Measurements from ENCODE around the gene HIP1R. TPM values are rescaled to one million over a fixed set of nuclear protein-coding genes. Genes with fewer than 3 reads are reported as not detected.

Gene HIP1R
- polyA plus RNA-seq, 3 donors from 2014 or later: 4.4 to 14.6 (median 5.1) TPM

DNA sequence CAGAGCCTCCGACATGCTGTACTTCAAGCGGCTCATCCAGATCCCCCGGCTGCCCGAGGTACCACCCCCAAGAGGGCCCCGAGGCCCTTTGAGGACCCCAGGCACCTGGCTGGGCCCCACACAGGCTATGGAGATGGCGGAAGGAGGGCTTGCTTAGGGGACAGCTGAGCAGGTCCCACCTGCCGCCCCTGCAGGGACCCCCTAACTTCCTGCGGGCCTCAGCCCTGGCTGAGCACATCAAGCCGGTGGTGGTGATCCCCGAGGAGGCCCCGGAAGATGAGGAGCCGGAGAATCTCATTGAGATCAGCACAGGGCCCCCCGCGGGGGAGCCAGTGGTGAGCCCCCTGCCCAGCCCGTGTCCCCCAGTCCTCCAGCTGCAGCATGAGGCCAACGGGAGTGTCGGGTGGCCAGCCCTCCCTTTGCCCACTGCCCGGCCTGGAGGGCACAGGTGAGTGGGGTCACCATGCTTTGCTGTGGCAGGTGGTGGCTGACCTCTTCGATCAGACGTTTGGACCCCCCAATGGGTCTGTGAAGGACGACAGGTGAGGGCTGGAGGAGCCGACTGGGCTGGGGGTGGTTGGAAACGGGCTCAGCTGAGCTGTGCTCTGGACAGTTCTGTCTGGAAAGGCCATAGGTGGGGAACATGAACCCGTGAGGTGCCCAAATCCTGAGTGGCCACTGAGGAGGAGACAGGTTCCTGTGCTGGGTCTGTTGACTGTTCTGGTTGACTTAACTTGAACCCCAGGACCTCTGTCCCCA lies 20.0 kb downstream of the HIP1R start:
- DNase-seq: no peak
- no peak overlapping the region for H3K27ac Mint-ChIP-seq

GRCh38 chr12:122855928-122856831 lies 20.9 kb downstream of the HIP1R start:
- Mint-ChIP-seq H3K36me3 (peaks cover 0 to 8% (median 7%) of the 10 kb centered on the region in 3 donors), H3K4me1 (peaks cover 0 to 9% of the 10 kb centered on the region in 2 donors), H3K9me3 (no peaks in the 10 kb centered on the region), H3K4me3 (no peak overlapping the region), H3K27me3 (ENCODE audit: low read depth in 3 of 3) (peaks cover 8 to 11% (median 9%) of the 10 kb centered on the region in 3 donors), H3K27ac (no peak overlapping the region)
- no peak for DNase-seq

More for the DNA sequence above, 20.0 kb downstream of the HIP1R start:
- peaks cover 0 to 6% of the 10 kb centered on the region in 2 donors for H3K4me1 Mint-ChIP-seq
- peaks cover 0 to 8% (median 7%) of the 10 kb centered on the region in 3 donors for H3K36me3 Mint-ChIP-seq
- H3K4me3 Mint-ChIP-seq: no peak overlapping the region
- no peaks in the 10 kb centered on the region for H3K9me3 Mint-ChIP-seq
- H3K27me3 Mint-ChIP-seq (ENCODE audit: low read depth in 3 of 3): peaks cover 6 to 11% (median 9%) of the 10 kb centered on the region in 3 donors

GRCh38 chr12:122856999-122857671 lies 21.9 kb downstream of the HIP1R start:
- H3K27ac Mint-ChIP-seq: peak overlapping the region in 2 of 6 donors; percentile 7 to 75
- no peak overlapping the region for H3K4me3 Mint-ChIP-seq
- no peaks in the 10 kb centered on the region for H3K9me3 Mint-ChIP-seq
- peaks cover 0 to 8% (median 7%) of the 10 kb centered on the region in 3 donors for H3K36me3 Mint-ChIP-seq
- no peak for DNase-seq
- peaks cover 0 to 9% of the 10 kb centered on the region in 2 donors for H3K4me1 Mint-ChIP-seq
- peaks cover 8 to 13% (median 9%) of the 10 kb centered on the region in 3 donors for H3K27me3 Mint-ChIP-seq (ENCODE audit: low read depth in 3 of 3)

GRCh38 chr12:122858171-122858570 lies 22.9 kb downstream of the HIP1R start:
- DNase-seq: no peak
- no peak overlapping the region for H3K4me3 Mint-ChIP-seq
- H3K9me3 Mint-ChIP-seq: no peaks in the 10 kb centered on the region
- no peak overlapping the region for H3K27ac Mint-ChIP-seq
- peaks cover 0 to 7% (median 3%) of the 10 kb centered on the region in 3 donors for H3K36me3 Mint-ChIP-seq
- H3K4me1 Mint-ChIP-seq: peaks cover 0 to 9% of the 10 kb centered on the region in 2 donors
- peaks cover 9 to 17% (median 10%) of the 10 kb centered on the region in 3 donors for H3K27me3 Mint-ChIP-seq (ENCODE audit: low read depth in 3 of 3)

- Mint-ChIP-seq H3K27ac (no peak overlapping the region), H3K36me3 (peaks cover 0 to 7% (median 3%) of the 10 kb centered on the region in 3 donors), H3K4me3 (no peak overlapping the region), H3K4me1 (peaks cover 0 to 9% of the 10 kb centered on the region in 2 donors), H3K9me3 (no peaks in the 10 kb centered on the region), H3K27me3 (ENCODE audit: low read depth in 3 of 3) (peaks cover 9 to 19% (median 10%) of the 10 kb centered on the region in 3 donors)
- DNase-seq: no peak
Measured at GRCh38 chr12:122858591-122859302, 23.5 kb downstream of the HIP1R start.

DNA sequence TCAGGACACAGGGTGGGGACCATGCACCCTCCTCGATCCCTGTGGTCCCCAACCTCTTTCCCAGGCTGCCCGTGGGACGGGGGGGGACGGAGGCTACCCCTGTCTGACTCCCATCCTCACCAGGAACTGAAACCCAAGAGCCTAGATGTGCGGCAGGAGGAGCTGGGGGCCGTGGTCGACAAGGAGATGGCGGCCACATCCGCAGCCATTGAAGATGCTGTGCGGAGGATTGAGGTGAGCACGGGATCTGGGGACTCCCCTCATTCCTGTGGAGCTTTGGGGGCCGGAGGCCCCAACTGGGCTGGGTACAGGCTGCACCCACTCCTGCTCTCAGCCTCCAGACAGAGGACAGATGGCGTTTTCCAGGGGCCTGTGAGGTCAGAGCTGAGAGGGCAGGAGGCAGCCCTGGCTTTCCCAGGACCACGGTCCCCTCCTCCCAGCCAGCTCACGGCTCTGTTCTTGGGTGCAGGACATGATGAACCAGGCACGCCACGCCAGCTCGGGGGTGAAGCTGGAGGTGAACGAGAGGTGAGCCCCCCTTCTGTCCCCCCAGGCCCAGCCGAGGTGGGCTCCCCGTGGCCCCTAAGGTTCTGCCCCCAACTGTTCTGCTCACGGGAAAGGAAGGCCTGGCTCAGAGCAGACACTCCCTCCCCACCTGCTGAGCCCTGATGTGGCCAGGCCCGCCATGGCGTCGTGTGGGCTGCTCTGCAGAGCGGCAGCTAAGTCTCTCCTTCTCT lies 24.2 kb downstream of the HIP1R start:
- H3K27ac Mint-ChIP-seq: peak overlapping the region in 1 of 6 donors; percentile 17
- no peak for DNase-seq

DNA sequence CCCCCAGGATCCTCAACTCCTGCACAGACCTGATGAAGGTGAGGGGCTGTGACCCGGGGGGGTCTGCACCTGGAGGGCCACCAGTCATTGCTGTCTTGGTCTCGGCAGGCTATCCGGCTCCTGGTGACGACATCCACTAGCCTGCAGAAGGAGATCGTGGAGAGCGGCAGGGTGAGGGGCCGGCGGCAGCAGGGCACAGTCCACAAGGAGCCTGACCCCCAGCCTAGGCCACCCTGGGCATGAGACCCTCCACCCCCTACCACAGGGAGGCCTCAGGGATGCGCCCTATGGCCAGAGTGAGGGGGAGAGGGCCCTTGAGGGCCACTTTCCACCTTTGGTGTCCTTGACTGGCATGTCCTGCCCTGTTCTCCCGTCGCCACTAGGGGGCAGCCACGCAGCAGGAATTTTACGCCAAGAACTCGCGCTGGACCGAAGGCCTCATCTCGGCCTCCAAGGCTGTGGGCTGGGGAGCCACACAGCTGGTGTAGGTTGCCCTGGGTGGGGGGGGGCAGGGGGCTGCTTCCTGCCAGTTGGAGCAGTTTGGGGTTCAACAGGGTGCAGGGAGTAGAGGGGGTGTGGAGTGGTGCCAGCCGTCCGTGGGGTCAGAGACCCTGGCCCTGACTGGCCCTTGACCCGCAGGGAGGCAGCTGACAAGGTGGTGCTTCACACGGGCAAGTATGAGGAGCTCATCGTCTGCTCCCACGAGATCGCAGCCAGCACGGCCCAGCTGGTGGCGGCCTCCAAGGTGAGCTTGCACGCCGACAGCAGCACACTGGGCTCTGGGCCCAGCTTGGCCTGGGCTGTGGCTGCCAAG lies 25.0 kb downstream of the HIP1R start:
- peaks cover 0 to 13% of the 10 kb centered on the region in 2 donors for H3K4me1 Mint-ChIP-seq
- H3K4me3 Mint-ChIP-seq: no peak overlapping the region
- H3K9me3 Mint-ChIP-seq: no peaks in the 10 kb centered on the region
- peak; percentile 74 to 81 (median 75) for DNase-seq
- peak overlapping the region in 2 of 6 donors; percentile 17 to 74 for H3K27ac Mint-ChIP-seq
- H3K36me3 Mint-ChIP-seq: peaks cover 4 to 10% (median 8%) of the 10 kb centered on the region in 3 donors
- H3K27me3 Mint-ChIP-seq (ENCODE audit: low read depth in 3 of 3): peaks cover 12 to 22% (median 14%) of the 10 kb centered on the region in 3 donors

More for the DNA sequence above, 24.2 kb downstream of the HIP1R start:
- Mint-ChIP-seq H3K9me3 (no peaks in the 10 kb centered on the region), H3K4me3 (no peak overlapping the region), H3K27me3 (ENCODE audit: low read depth in 3 of 3) (peaks cover 9 to 19% (median 10%) of the 10 kb centered on the region in 3 donors), H3K36me3 (peaks cover 0 to 10% (median 3%) of the 10 kb centered on the region in 3 donors), H3K4me1 (peaks cover 0 to 11% of the 10 kb centered on the region in 2 donors)

- Mint-ChIP-seq H3K27me3 (ENCODE audit: low read depth in 3 of 3) (peaks cover 12 to 27% (median 14%) of the 10 kb centered on the region in 3 donors), H3K9me3 (no peaks in the 10 kb centered on the region), H3K27ac (peak overlapping the region in 1 of 6 donors; percentile 17), H3K36me3 (peaks cover 4 to 10% (median 9%) of the 10 kb centered on the region in 3 donors), H3K4me1 (peaks cover 0 to 15% of the 10 kb centered on the region in 2 donors), H3K4me3 (no peak overlapping the region)
- DNase-seq: no peak
Measured at GRCh38 chr12:122860854-122861586, 25.8 kb downstream of the HIP1R start.

GRCh38 chr12:122861587-122861970 lies 26.3 kb downstream of the HIP1R start:
- Mint-ChIP-seq H3K36me3 (peaks cover 4 to 10% (median 10%) of the 10 kb centered on the region in 3 donors), H3K27me3 (ENCODE audit: low read depth in 3 of 3) (peaks cover 12 to 26% (median 13%) of the 10 kb centered on the region in 3 donors), H3K9me3 (no peaks in the 10 kb centered on the region), H3K4me3 (no peak overlapping the region), H3K4me1 (peaks cover 0 to 15% of the 10 kb centered on the region in 2 donors), H3K27ac (peak overlapping the region in 2 of 6 donors; percentile 34 to 64)
- DNase-seq: no peak

DNA sequence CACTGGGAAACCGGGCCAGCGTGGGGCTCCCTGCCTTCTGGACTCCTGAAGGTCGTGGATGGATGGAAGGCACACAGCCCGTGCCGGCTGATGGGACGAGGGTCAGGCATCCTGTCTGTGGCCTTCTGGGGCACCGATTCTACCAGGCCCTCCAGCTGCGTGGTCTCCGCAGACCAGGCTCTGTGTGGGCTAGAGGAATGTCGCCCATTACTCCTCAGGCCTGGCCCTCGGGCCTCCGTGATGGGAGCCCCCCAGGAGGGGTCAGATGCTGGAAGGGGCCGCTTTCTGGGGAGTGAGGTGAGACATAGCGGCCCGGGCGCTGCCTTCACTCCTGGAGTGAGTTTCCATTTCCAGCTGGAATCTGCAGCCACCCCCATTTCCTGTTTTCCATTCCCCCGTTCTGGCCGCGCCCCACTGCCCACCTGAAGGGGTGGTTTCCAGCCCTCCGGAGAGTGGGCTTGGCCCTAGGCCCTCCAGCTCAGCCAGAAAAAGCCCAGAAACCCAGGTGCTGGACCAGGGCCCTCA lies 26.9 kb downstream of the HIP1R start:
- Mint-ChIP-seq H3K4me3 (no peak overlapping the region), H3K9me3 (no peaks in the 10 kb centered on the region), H3K27ac (peak overlapping the region in 4 of 6 donors; percentile 10 to 64 (median 35)), H3K36me3 (peaks cover 4 to 13% (median 9%) of the 10 kb centered on the region in 3 donors), H3K27me3 (ENCODE audit: low read depth in 3 of 3) (peaks cover 11 to 31% (median 13%) of the 10 kb centered on the region in 3 donors), H3K4me1 (peaks cover 0 to 17% of the 10 kb centered on the region in 2 donors)
- DNase-seq: no peak

All from immature natural killer cell (primary cell).